ENCODE results near the gene TMTC2.

TMTC2 gene

GRCh38 chr12:83005534-83006197 lies 319.0 kb downstream of the TMTC2 start:
- Histone ChIP-seq H3K4me3 (replicated peaks; ENCODE audit: low read depth, low read length) (no peak overlapping the region), H3K36me3 (ENCODE audit: control insufficient read depth, insufficient read depth, low read length) (no peaks in the 10 kb centered on the region), H3K27me3 (replicated peaks; ENCODE audit: control insufficient read depth, insufficient read depth, low read length) (no peaks in the 10 kb centered on the region)
- no peak for DNase-seq (ENCODE audit: extremely low read depth, insufficient read length)
- TF ChIP-seq CTCF (IDR thresholded peaks at IDR 0.05; ENCODE audit: insufficient read depth, low read length, poor library complexity, severe bottlenecking) = no peak

GRCh38 chr12:83008703-83009102 lies 322.0 kb downstream of the TMTC2 start:
- Histone ChIP-seq H3K36me3 (ENCODE audit: control insufficient read depth, insufficient read depth, low read length) (no peaks in the 10 kb centered on the region), H3K27me3 (replicated peaks; ENCODE audit: control insufficient read depth, insufficient read depth, low read length) (no peaks in the 10 kb centered on the region), H3K4me3 (replicated peaks; ENCODE audit: low read depth, low read length) (no peak overlapping the region)
- TF ChIP-seq CTCF (IDR thresholded peaks at IDR 0.05; ENCODE audit: insufficient read depth, low read length, poor library complexity, severe bottlenecking) = no peak
- DNase-seq (ENCODE audit: extremely low read depth, insufficient read length) = no peak

DNA sequence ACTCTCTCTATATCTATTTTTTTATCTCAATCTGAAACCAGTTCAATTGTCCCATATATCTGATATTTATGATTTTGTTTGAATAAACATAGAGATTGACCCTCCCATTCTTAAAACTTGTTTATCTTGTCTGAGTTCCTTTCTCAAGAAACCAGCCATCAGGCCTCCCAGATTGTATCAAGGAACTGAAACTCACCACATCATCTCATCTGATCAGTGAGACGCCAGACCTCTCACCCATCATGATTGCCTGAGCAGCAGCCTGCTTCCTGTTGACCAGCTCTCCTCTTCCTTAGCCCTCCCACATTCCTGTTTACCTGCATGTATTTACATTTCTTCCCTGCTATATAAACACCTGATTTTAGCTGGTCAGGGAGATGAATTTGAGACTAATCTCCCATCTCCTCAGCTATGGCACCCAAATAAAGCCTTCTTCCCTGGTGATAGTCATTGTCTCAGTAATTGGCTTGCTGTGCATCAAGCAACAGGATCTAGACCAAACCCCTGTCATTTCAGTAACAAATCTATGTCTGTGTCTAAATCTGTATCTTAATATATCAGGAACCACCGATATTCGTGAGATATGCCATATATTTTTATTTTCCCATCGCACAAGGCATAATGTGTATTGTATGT lies 323.6 kb downstream of the TMTC2 start:
- DNase-seq (ENCODE audit: extremely low read depth, insufficient read length) = no peak
- H3K36me3 ChIP-seq (ENCODE audit: control insufficient read depth, insufficient read depth, low read length) = no peaks in the 10 kb centered on the region
- no peak for TF ChIP-seq CTCF (IDR thresholded peaks at IDR 0.05; ENCODE audit: insufficient read depth, low read length, poor library complexity, severe bottlenecking)
- H3K4me3 ChIP-seq (replicated peaks; ENCODE audit: low read depth, low read length) = no peak overlapping the region
- no peaks in the 10 kb centered on the region for H3K27me3 ChIP-seq (replicated peaks; ENCODE audit: control insufficient read depth, insufficient read depth, low read length)

DNA sequence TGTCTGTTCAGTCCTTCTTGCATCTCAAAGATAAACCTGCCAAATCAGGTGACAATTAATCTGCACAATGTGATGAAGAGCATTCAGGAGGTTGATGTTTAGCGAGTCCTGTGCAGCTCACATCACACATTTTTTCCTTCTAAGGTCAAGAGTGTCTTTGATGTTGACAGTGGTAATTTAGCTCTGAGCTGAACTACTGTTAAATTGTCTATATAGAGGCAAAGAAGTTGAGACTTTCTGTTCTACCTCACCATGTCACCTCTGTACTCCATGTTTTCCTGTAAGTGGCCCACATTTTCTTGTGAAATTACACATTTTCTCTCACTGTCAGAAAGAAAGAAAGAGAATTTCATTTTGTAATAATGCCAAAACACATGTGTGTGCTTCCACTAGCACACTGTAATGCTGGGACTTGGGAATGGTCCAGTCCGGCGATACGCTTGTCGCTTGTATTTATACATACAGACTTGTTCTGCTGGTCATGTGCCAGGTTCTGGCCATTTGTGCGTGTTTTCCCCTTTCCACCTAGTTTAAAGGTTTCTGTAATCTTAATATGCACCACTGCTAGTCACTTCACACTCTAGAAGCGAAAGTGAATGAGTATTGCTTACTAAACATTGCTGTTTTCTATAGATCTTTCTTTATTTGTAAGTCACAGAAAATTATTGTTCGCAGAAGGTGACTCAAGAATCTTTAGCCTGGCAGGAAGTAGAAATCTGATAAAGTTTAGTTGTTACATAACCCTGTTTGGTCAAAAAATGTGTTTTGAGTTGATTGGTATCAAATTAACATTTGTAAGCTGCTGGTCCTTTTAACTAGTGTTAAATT lies 328.9 kb downstream of the TMTC2 start:
- no peak for DNase-seq (ENCODE audit: extremely low read depth, insufficient read length)
- H3K36me3 ChIP-seq (ENCODE audit: control insufficient read depth, insufficient read depth, low read length) = no peaks in the 10 kb centered on the region

DNA sequence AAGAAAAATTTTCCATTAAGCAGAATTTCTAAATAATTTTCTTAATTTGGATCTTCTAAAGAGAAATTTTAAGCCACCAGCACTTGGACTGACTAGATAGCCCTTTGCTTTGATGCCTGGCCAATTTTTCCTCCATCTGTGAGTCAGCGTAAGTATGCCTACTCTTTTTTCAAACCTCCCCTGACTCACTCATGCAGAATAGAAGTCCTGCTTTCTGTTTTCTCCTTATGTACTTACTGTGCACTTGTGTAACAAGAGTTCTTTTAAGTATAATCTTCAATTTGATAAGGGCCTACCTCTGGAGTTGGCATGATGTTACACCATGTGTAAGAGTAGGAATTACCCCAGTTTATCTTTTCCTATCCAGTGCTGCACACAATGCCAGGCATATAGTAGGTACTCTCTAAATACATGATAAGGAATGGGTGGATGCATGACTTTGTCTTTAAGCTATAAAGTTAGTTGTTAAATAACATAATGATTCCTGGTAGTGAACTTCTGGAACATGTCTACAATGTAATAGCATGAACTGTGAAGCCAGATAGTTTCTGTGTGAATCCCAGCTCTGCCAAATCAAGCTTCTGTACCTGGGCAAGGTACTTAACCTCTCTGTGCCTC lies 329.6 kb downstream of the TMTC2 start:
- TF ChIP-seq CTCF (IDR thresholded peaks at IDR 0.05; ENCODE audit: insufficient read depth, low read length, poor library complexity, severe bottlenecking) = no peak
- Histone ChIP-seq H3K36me3 (ENCODE audit: control insufficient read depth, insufficient read depth, low read length) (no peaks in the 10 kb centered on the region), H3K4me3 (replicated peaks; ENCODE audit: low read depth, low read length) (no peak overlapping the region), H3K27me3 (replicated peaks; ENCODE audit: control insufficient read depth, insufficient read depth, low read length) (no peaks in the 10 kb centered on the region)
- no peak for DNase-seq (ENCODE audit: extremely low read depth, insufficient read length)

More for the DNA sequence above, 328.9 kb downstream of the TMTC2 start:
- Histone ChIP-seq H3K4me3 (replicated peaks; ENCODE audit: low read depth, low read length) (no peak overlapping the region), H3K27me3 (replicated peaks; ENCODE audit: control insufficient read depth, insufficient read depth, low read length) (no peaks in the 10 kb centered on the region)
- TF ChIP-seq CTCF (IDR thresholded peaks at IDR 0.05; ENCODE audit: insufficient read depth, low read length, poor library complexity, severe bottlenecking) = no peak

Data from GM06990 (cell line).